Body of pancreas (tissue), 4 donors: ENCODE data around the gene YBEY. TPM values are rescaled to one million over a fixed set of nuclear protein-coding genes. Genes with fewer than 3 reads are reported as not detected.

Experiments
- ATAC-seq: fragments of 150-250 bp; one replicate; pipeline ENCODE4 v1.9.1; 2016
- DNase-seq, 4 donors: peaks; one replicate each; pipeline ENCODE4 v3.0.0-alpha.2; 2019
- H3K27ac ChIP-seq, 4 donors: fragments of 200-600 bp; sonication (generic); 1 replicate in 3 of 4; 2 replicates in 1 of 4; pipeline versions ENCODE4 v1.5.1 to v1.6.1; 2016 to 2019; ENCODE audit warnings: mild to moderate bottlenecking in 1 of 4, mixed read lengths in 1 of 4, moderate library complexity in 1 of 4
- H3K27me3 ChIP-seq, 2 donors: fragments of 200-600 bp; sonication (generic); one replicate each; pipeline ENCODE4 v1.6.0; 2016; ENCODE audit warnings: mild to moderate bottlenecking in 1 of 2
- H3K36me3 ChIP-seq, 2 donors: fragments of 200-600 bp; sonication (generic); replicated peaks in 1 of 2; 2 replicates each; pipeline ENCODE4 v1.5.1; 2016; ENCODE audit warnings: low read depth in 2 of 2; ENCODE audit not compliant: insufficient read depth in 1 of 2
- H3K4me1 ChIP-seq: fragments of 200-600 bp; sonication (generic); one replicate; pipeline ENCODE4 v1.6.0; 2016
- H3K4me3 ChIP-seq, 2 donors: fragments of 200-600 bp; sonication (generic); 1 replicate in 1 of 2; 2 replicates in 1 of 2; pipeline ENCODE4 v1.5.1; 2016 to 2019
- H3K9me3 ChIP-seq, 3 donors: fragments of 200-600 bp; sonication (generic); 1 replicate in 2 of 3; 2 replicates in 1 of 3; pipeline ENCODE4 v1.5.1; 2016
- POLR2A ChIP-seq, 3 donors: fragments of 450-650 bp; IDR thresholded peaks; one replicate each; pipeline ENCODE4 v1.6.1; 2016; ENCODE audit warnings: antibody characterized with exemption in 3 of 3, mild to moderate bottlenecking in 2 of 3
- WGBS, 2 donors: methylation state at CpG; one replicate each; pipeline ENCODE4 v1.1.5; 2017; 5-methylcytosine and 5-hydroxymethylcytosine counted together
- intact Hi-C: fragments of 100-400 bp; cut with DNase I; formaldehyde crosslinking; loops from one replicate; pipeline ENCODE4 v1.15.1; 2023
- total RNA-seq, 2 donors: library from RNA; depleted of rRNA; stranded (reverse); fragments of >200 nt; gene quantifications; one replicate each; pipeline ENCODE4 v1.1.0, GENCODE V29; 2016
- TF ChIP-seq, protein P1 (sequence below), 7 experiments: fragments of 450-650 bp in 4 of 7; fragments of 200-600 bp in 3 of 7; sonication (generic) in 3 of 7; IDR thresholded peaks; one replicate each; pipeline ENCODE4 v1.5.1; 2016 to 2019; ENCODE audit warnings: antibody characterized with exemption in 7 of 7

Gene YBEY
- total RNA-seq, 2 donors from 2014 or later, result 4.9 to 15.2 TPM

DNA sequence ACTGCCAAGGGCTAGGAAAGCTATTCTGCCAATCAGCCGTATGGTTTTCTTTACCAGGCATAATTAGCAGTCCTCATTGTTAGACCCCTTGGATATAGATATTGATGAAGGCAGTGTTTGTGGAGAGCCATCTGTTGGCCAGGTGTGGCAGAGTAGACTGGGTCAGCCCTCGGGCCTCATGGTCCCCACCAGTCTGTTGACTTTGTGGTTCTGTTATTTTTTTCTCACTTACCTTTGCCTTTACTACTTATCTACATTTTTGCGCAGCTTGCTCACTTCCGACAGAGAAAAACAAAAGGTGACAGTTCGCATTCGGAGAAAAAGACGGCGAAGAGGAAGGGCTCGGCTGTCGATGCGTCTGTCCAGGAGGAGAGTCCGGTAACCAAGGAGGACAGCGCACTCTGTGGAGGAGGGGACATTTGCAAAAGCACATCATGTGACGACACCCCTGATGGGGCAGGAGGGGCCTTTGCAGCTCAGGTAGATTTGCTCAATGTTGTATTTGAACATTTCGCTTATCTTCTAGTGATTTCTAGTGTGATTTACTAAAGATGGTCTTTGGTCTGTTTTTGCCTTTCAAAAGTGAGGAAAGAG, 40.1 kb downstream of the YBEY start:
- Histone ChIP-seq H3K4me3 (no peak overlapping the region), H3K4me1 (peaks cover 25% of the 10 kb centered on the region), H3K27ac (no peak overlapping the region), H3K27me3 (no peaks in the 10 kb centered on the region), H3K36me3 (no peaks in the 10 kb centered on the region), H3K9me3 (no peaks in the 10 kb centered on the region)
- 90 to 95% methylated on average over 15 of the region's 15 CpGs for WGBS, 2 donors
- ATAC-seq, result no peak
- TF ChIP-seq, protein P1, sequence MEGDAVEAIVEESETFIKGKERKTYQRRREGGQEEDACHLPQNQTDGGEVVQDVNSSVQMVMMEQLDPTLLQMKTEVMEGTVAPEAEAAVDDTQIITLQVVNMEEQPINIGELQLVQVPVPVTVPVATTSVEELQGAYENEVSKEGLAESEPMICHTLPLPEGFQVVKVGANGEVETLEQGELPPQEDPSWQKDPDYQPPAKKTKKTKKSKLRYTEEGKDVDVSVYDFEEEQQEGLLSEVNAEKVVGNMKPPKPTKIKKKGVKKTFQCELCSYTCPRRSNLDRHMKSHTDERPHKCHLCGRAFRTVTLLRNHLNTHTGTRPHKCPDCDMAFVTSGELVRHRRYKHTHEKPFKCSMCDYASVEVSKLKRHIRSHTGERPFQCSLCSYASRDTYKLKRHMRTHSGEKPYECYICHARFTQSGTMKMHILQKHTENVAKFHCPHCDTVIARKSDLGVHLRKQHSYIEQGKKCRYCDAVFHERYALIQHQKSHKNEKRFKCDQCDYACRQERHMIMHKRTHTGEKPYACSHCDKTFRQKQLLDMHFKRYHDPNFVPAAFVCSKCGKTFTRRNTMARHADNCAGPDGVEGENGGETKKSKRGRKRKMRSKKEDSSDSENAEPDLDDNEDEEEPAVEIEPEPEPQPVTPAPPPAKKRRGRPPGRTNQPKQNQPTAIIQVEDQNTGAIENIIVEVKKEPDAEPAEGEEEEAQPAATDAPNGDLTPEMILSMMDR (IDR thresholded peaks at IDR 0.05), result no peak
- TF ChIP-seq POLR2A (IDR thresholded peaks at IDR 0.05), result no peak
- peak in 1 of 4 donors; percentile 10 for DNase-seq
- intact Hi-C loops, result no loop called here

DNA sequence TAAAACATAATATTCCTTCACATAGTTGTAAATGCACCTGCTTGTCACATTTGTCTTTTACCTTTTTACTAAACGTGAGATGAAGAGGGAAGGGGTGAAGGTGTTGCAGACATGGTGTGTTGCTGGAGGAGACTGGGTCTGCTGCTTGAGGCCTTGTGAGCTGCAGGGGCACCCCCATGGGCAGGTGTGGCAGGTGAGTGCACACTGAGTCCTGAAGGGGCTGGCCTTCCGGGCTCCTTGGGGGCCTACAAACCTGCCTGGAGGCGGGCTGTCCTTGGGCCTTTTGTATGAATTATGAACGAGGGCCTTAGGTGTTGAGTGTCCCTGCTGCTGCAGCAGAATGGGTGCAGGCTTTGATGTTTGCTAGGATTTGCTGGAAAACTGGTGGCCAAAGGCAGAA, 41.6 kb downstream of the YBEY start:
- ATAC-seq (no peak), DNase-seq (no peak)
- H3K4me3 ChIP-seq, result no peak overlapping the region
- peaks cover 16% of the 10 kb centered on the region for H3K4me1 ChIP-seq
- no peaks in the 10 kb centered on the region for H3K27me3 ChIP-seq
- 84 to 92% methylated on average over 4 of the region's 4 CpGs for whole genome bisulfite sequencing, 2 donors
- intact Hi-C loops, result no loop called here
- TF ChIP-seq, protein P1 (IDR thresholded peaks at IDR 0.05), result no peak
- no peak for TF ChIP-seq POLR2A (IDR thresholded peaks at IDR 0.05)
- H3K9me3 ChIP-seq, result no peaks in the 10 kb centered on the region
- no peaks in the 10 kb centered on the region for H3K36me3 ChIP-seq
- no peak overlapping the region for H3K27ac ChIP-seq

DNA sequence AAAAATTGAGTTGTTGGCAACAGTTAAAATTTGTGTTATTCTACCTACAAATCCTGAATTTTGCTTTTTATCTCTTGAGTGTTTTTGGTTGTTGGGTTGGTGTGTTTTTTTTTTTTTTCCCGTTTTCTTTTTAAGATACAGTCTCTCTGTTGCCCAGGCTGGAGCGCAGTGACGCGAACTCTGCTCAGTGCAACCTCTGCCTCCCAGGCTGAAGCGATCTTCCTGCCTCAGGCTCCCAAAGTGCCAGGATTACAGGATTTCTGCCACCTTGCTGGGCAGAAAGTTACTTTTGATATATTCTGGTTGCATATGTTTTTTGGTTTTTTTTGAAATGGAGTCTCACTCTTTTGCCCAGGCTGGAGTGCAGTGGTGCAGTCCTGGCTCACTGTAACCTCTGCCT, 42.0 kb downstream of the YBEY start:
- H3K27ac ChIP-seq, result no peak overlapping the region
- TF ChIP-seq, protein P1 (IDR thresholded peaks at IDR 0.05), result no peak
- TF ChIP-seq POLR2A (IDR thresholded peaks at IDR 0.05), result no peak
- ATAC-seq (no peak), DNase-seq (no peak)
- no peaks in the 10 kb centered on the region for H3K27me3 ChIP-seq
- H3K9me3 ChIP-seq, result no peaks in the 10 kb centered on the region
- H3K36me3 ChIP-seq, result no peaks in the 10 kb centered on the region
- peaks cover 12% of the 10 kb centered on the region for H3K4me1 ChIP-seq
- intact Hi-C loops, result no loop called here
- H3K4me3 ChIP-seq, result no peak overlapping the region
- WGBS, 2 donors, result 78% methylated on average over 5 of the region's 5 CpGs

DNA sequence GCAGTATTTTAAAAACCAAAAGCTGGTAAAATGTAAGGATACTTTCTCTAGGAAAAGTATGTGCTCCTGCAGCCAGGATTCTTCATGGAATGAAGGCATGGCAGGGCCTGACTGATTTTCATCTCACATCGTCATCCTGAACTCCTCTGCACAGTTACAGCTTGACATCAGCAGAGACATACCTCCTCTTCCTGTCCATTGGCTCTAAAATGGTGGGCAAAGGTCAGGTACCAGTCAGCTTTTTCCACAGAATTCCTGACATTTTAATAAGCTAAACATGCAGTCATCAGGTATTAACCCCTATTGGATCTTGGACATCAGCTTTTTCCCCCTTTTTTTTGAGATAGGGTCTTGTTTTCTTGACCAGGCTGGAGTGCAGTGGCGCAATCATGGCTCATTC, 43.7 kb downstream of the YBEY start:
- peaks cover 0 to under 1% of the 10 kb centered on the region in 2 donors for H3K36me3 ChIP-seq
- no peaks in the 10 kb centered on the region for H3K27me3 ChIP-seq
- H3K27ac ChIP-seq, result no peak overlapping the region
- WGBS, 2 donors, result 90 to 97% methylated on average over 2 of the region's 2 CpGs
- no peaks in the 10 kb centered on the region for H3K9me3 ChIP-seq
- no peak overlapping the region for H3K4me3 ChIP-seq
- H3K4me1 ChIP-seq, result peaks cover 11% of the 10 kb centered on the region
- TF ChIP-seq, protein P1 (IDR thresholded peaks at IDR 0.05), result no peak
- no peak for TF ChIP-seq POLR2A (IDR thresholded peaks at IDR 0.05)
- DNase-seq, result no peak
- intact Hi-C loops, result no loop called here
- ATAC-seq, result no peak
